IPS-18c (cell line): Measurements from ENCODE around the gene ADARB2.

ENCODE experiments used
- H3K4me3 ChIP-seq: 2 replicates; pipeline ENCODE4 v1.7.0; 2013; ENCODE audit warnings: low read depth, mild to moderate bottlenecking, low read length, moderate library complexity; ENCODE audit not compliant: insufficient read depth
- H3K9me3 ChIP-seq: one replicate; pipeline ENCODE4 v1.6.1; 2013; ENCODE audit warnings: mild to moderate bottlenecking, low read length, moderate library complexity; ENCODE audit not compliant: control insufficient read depth, insufficient read depth

ADARB2 gene

GRCh38 chr10:1660386-1660785 is 76.9 kb downstream of the ADARB2 start:
- no peak overlapping the region for H3K4me3 ChIP-seq
- H3K9me3 ChIP-seq, result no peaks in the 10 kb centered on the region

GRCh38 chr10:1659221-1659791 is 78.0 kb downstream of the ADARB2 start:
- no peaks in the 10 kb centered on the region for H3K9me3 ChIP-seq

GRCh38 chr10:1658658-1659057 is 78.7 kb downstream of the ADARB2 start:
- Histone ChIP-seq H3K9me3 (no peaks in the 10 kb centered on the region), H3K4me3 (no peak overlapping the region)

More at GRCh38 chr10:1659221-1659791, 78.0 kb downstream of the ADARB2 start:
- H3K4me3 ChIP-seq, result no peak overlapping the region

GRCh38 chr10:1657479-1657878 is 79.8 kb downstream of the ADARB2 start:
- H3K9me3 ChIP-seq, result no peaks in the 10 kb centered on the region
- no peak overlapping the region for H3K4me3 ChIP-seq

- no peak overlapping the region for H3K4me3 ChIP-seq
Observed at GRCh38 chr10:1655367-1655766, 82.0 kb downstream of the ADARB2 start.

GRCh38 chr10:1654811-1655356 is 82.4 kb downstream of the ADARB2 start:
- no peak overlapping the region for H3K4me3 ChIP-seq
- H3K9me3 ChIP-seq, result no peaks in the 10 kb centered on the region

More at GRCh38 chr10:1655367-1655766, 82.0 kb downstream of the ADARB2 start:
- H3K9me3 ChIP-seq, result no peaks in the 10 kb centered on the region

- Histone ChIP-seq H3K4me3 (no peak overlapping the region), H3K9me3 (no peaks in the 10 kb centered on the region)
Observed at GRCh38 chr10:1654247-1654646, 83.1 kb downstream of the ADARB2 start.

- Histone ChIP-seq H3K4me3 (no peak overlapping the region), H3K9me3 (no peaks in the 10 kb centered on the region)
Observed at GRCh38 chr10:1653321-1653720, 84.0 kb downstream of the ADARB2 start.

- Histone ChIP-seq H3K4me3 (no peak overlapping the region), H3K9me3 (no peaks in the 10 kb centered on the region)
Observed at GRCh38 chr10:1652151-1652550, 85.2 kb downstream of the ADARB2 start.

- Histone ChIP-seq H3K4me3 (no peak overlapping the region), H3K9me3 (no peaks in the 10 kb centered on the region)
Observed at GRCh38 chr10:1651270-1651966, 85.9 kb downstream of the ADARB2 start.

GRCh38 chr10:1650542-1651269 is 86.6 kb downstream of the ADARB2 start:
- Histone ChIP-seq H3K4me3 (no peak overlapping the region), H3K9me3 (no peaks in the 10 kb centered on the region)

- H3K4me3 ChIP-seq, result no peak overlapping the region
Observed at GRCh38 chr10:1648648-1649047, 88.7 kb downstream of the ADARB2 start.

GRCh38 chr10:1646332-1646731 is 91.0 kb downstream of the ADARB2 start:
- H3K4me3 ChIP-seq, result no peak overlapping the region
- no peaks in the 10 kb centered on the region for H3K9me3 ChIP-seq

More at GRCh38 chr10:1648648-1649047, 88.7 kb downstream of the ADARB2 start:
- H3K9me3 ChIP-seq, result no peaks in the 10 kb centered on the region

- H3K4me3 ChIP-seq, result no peak overlapping the region
- no peaks in the 10 kb centered on the region for H3K9me3 ChIP-seq
Observed at GRCh38 chr10:1645896-1646295, 91.4 kb downstream of the ADARB2 start.

- H3K9me3 ChIP-seq, result no peaks in the 10 kb centered on the region
- H3K4me3 ChIP-seq, result no peak overlapping the region
Observed at GRCh38 chr10:1644191-1644711, 93.1 kb downstream of the ADARB2 start.

- H3K9me3 ChIP-seq, result no peaks in the 10 kb centered on the region
- no peak overlapping the region for H3K4me3 ChIP-seq
Observed at GRCh38 chr10:1643908-1644179, 93.5 kb downstream of the ADARB2 start.

GRCh38 chr10:1643161-1643907 is 94.0 kb downstream of the ADARB2 start:
- Histone ChIP-seq H3K9me3 (no peaks in the 10 kb centered on the region), H3K4me3 (no peak overlapping the region)
